ENCODE measurements around the gene GLRX. TPM values are rescaled to one million over a fixed set of nuclear protein-coding genes. Genes with fewer than 3 reads are reported as not detected.
"Not testable (repeated sequence)": the region's sequence is repeated elsewhere in the genome, so short reads cannot be mapped to it uniquely, and the experiment has no call there.

GLRX gene
- total RNA-seq, 3 donors from 2014 or later, result 10.1 to 16.3 (median 12.8) TPM

- Mint-ChIP-seq H3K27me3 (ENCODE audit: low read depth) (no peaks in the 10 kb centered on the region), H3K9me3 (no peaks in the 10 kb centered on the region), H3K4me1 (ENCODE audit: low read depth) (peaks cover 11% of the 10 kb centered on the region), H3K36me3 (ENCODE audit: insufficient read depth) (no peaks in the 10 kb centered on the region), H3K4me3 (no peak overlapping the region)
- DNase-seq (peak; percentile 48), ATAC-seq (peak; percentile 87 to 88)
Observed at GRCh38 chr5:95842854-95843544, 20.5 kb upstream of the GLRX start.

DNA sequence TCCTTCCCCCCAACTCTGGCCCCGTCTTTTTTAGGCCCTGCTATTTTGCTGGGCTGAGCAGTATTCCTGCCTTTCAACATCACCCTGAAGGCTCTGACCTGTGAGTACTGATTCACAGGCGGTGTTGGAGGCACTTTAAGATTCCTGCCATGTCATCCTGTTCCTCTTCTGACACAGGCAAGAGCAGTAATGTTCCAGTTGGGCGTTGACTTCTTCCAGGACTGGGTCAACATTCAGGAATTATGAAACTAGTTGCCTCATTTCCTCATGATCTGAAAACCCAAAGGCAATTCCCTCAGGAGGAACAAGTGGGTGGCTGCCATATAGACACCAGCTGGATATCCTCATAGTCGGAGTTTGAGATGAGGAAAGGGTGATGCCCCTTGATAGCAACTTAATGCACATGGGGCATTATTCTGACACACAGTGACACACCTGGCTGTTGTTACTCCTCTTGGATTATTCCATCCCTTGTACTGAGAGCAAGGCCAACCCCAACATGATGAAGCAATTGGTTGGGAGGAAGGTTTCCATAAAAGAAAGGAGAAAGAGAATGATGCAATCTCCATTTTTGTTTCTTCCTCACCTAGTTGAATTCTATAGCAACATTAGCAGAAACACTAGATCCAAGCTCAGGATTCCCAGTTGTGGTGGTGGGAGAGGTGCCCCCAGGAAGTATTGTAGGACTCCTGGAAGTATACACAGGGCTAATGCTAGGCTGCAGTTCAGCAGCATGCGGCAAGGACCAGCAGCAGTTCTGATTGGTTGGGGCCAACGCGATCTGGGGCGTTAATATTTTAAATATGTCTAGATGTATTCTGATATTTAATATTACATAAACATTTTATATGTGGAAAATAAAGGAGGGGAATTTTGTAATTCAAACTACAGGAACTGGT is 19.6 kb upstream of the GLRX start:
- Mint-ChIP-seq H3K4me1 (ENCODE audit: low read depth) (peaks cover 18% of the 10 kb centered on the region), H3K27me3 (ENCODE audit: low read depth) (no peaks in the 10 kb centered on the region), H3K9me3 (no peaks in the 10 kb centered on the region), H3K4me3 (no peak overlapping the region), H3K36me3 (ENCODE audit: insufficient read depth) (no peaks in the 10 kb centered on the region)
- DNase-seq (no peak), ATAC-seq (no peak)

GRCh38 chr5:95840956-95841705 is 18.6 kb upstream of the GLRX start:
- H3K9me3 Mint-ChIP-seq, result no peaks in the 10 kb centered on the region
- H3K27me3 Mint-ChIP-seq (ENCODE audit: low read depth), result no peaks in the 10 kb centered on the region
- H3K36me3 Mint-ChIP-seq (ENCODE audit: insufficient read depth), result no peaks in the 10 kb centered on the region
- DNase-seq (no peak), ATAC-seq (no peak)
- peaks cover 27% of the 10 kb centered on the region for H3K4me1 Mint-ChIP-seq (ENCODE audit: low read depth)
- H3K4me3 Mint-ChIP-seq, result no peak overlapping the region

DNA sequence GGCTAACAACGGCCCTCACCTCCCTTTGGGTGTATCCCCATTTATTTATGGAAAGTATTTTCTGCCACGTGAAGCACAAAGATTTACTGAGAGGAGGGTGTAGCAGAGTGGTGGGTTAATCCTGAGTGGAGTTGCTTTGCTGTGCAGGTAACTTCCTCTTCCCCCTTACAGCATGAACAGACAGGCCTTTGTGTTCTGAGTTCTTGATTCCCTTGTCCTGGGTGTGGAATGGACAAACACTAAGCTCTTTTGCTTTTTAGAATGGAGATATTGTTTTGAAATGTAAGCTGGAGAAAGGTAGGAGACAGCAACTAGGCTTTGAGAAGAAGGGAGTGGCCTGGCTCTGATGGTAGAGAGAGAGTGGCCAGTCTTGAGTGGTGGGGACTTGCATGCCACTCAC is 17.1 kb upstream of the GLRX start:
- peaks cover 38% of the 10 kb centered on the region for H3K4me1 Mint-ChIP-seq (ENCODE audit: low read depth)
- ATAC-seq, result no peak
- no peak overlapping the region for H3K4me3 Mint-ChIP-seq
- H3K36me3 Mint-ChIP-seq (ENCODE audit: insufficient read depth), result no peaks in the 10 kb centered on the region
- DNase-seq, result no peak
- H3K27me3 Mint-ChIP-seq (ENCODE audit: low read depth), result no peaks in the 10 kb centered on the region
- H3K9me3 Mint-ChIP-seq, result no peaks in the 10 kb centered on the region

GRCh38 chr5:95838556-95838955 is 16.0 kb upstream of the GLRX start:
- H3K4me3 Mint-ChIP-seq, result no peak overlapping the region
- no peak for DNase-seq

DNA sequence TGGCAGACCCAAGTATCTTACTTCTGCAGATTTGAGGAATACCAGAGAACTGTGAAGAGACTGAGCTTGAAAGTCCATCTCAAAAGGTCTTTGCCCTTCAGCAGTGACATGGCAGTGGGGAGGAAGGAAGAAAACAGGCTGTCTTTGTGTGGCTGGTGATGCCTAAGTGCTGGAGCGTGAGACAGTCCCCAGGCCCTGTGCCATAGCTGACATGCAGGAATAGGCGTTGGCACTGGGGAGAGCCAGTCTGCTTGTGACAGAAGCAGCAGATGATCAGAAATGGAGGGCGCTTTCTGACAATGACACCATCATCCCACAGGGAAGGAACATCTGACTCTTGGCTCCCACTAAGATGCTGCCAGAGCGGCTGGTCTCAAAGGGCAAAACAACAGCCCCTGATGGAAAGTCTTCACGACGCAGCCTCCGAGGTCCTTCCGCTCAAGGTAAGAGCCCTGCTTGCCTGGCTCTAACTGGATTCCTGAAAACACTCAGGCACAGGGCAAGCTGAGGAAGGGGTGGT is 15.5 kb upstream of the GLRX start:
- H3K36me3 Mint-ChIP-seq (ENCODE audit: insufficient read depth), result no peaks in the 10 kb centered on the region
- no peaks in the 10 kb centered on the region for H3K9me3 Mint-ChIP-seq
- peaks cover 47% of the 10 kb centered on the region for H3K4me1 Mint-ChIP-seq (ENCODE audit: low read depth)
- DNase-seq (no peak), ATAC-seq (no peak)
- no peak overlapping the region for H3K4me3 Mint-ChIP-seq
- no peaks in the 10 kb centered on the region for H3K27me3 Mint-ChIP-seq (ENCODE audit: low read depth)

More at GRCh38 chr5:95838556-95838955, 16.0 kb upstream of the GLRX start:
- Mint-ChIP-seq H3K27me3 (ENCODE audit: low read depth) (no peaks in the 10 kb centered on the region), H3K4me1 (ENCODE audit: low read depth) (peaks cover 49% of the 10 kb centered on the region), H3K36me3 (ENCODE audit: insufficient read depth) (no peaks in the 10 kb centered on the region), H3K9me3 (no peaks in the 10 kb centered on the region)
- no peak for ATAC-seq

DNA sequence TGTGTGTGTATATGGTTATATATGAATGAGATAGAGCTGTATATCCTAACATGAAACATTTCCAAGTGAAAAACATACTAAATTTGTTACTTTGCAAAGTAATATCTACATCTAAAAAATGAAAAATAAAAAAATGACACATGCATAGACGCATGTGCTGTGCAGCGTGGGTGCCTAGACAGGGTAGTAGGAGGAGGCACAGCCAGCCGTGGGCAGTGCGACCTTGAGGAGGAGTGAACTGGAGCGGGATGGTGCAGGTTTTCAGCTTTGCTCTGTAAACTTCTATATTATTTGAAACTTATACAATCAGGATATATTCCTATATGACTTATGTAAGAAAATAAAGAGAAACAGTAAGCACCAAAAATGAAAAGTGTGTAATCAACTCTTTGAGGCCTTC is 15.0 kb upstream of the GLRX start:
- no peak overlapping the region for H3K4me3 Mint-ChIP-seq
- H3K4me1 Mint-ChIP-seq (ENCODE audit: low read depth), result peaks cover 47% of the 10 kb centered on the region
- no peaks in the 10 kb centered on the region for H3K36me3 Mint-ChIP-seq (ENCODE audit: insufficient read depth)
- ATAC-seq (no peak), DNase-seq (no peak)
- no peaks in the 10 kb centered on the region for H3K9me3 Mint-ChIP-seq
- H3K27me3 Mint-ChIP-seq (ENCODE audit: low read depth), result no peaks in the 10 kb centered on the region

- Mint-ChIP-seq H3K4me3 (peak overlapping the region; percentile 9), H3K4me1 (ENCODE audit: low read depth) (peaks cover 52% of the 10 kb centered on the region)
- not testable (repeated sequence) for DNase-seq; ATAC-seq; H3K9me3 Mint-ChIP-seq; H3K27me3 Mint-ChIP-seq (ENCODE audit: low read depth); H3K36me3 Mint-ChIP-seq (ENCODE audit: insufficient read depth)
Observed at GRCh38 chr5:95836971-95837370, 14.4 kb upstream of the GLRX start.

DNA sequence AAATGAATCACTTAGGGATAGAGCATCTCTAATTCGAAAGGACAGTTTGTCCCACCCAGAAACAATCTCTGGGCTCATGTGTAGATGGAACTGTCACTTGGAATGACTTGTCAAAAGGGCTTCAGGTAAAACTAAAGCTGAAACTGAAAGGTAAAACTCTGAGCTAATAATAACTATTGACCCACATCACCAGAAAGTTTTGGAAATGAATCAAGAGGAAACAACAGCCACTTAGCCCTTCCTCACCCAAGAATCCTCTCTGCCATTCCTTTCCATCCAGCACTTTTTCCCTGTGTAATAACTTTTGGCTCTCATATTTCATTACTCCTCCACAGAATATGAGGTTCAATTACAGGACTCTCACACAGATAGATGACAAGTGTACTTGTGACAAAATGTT is 14.0 kb upstream of the GLRX start:
- ATAC-seq (no peak), DNase-seq (no peak)
- no peaks in the 10 kb centered on the region for H3K9me3 Mint-ChIP-seq
- H3K4me1 Mint-ChIP-seq (ENCODE audit: low read depth), result peaks cover 53% of the 10 kb centered on the region
- H3K36me3 Mint-ChIP-seq (ENCODE audit: insufficient read depth), result no peaks in the 10 kb centered on the region
- H3K4me3 Mint-ChIP-seq, result peak overlapping the region; percentile 87
- no peaks in the 10 kb centered on the region for H3K27me3 Mint-ChIP-seq (ENCODE audit: low read depth)

- Mint-ChIP-seq H3K9me3 (no peaks in the 10 kb centered on the region), H3K36me3 (ENCODE audit: insufficient read depth) (no peaks in the 10 kb centered on the region), H3K27me3 (ENCODE audit: low read depth) (no peaks in the 10 kb centered on the region), H3K4me1 (ENCODE audit: low read depth) (peaks cover 53% of the 10 kb centered on the region), H3K4me3 (peak overlapping the region; percentile 87)
- ATAC-seq, result no peak
- no peak for DNase-seq
Observed at GRCh38 chr5:95835682-95836385, 13.3 kb upstream of the GLRX start.

DNA sequence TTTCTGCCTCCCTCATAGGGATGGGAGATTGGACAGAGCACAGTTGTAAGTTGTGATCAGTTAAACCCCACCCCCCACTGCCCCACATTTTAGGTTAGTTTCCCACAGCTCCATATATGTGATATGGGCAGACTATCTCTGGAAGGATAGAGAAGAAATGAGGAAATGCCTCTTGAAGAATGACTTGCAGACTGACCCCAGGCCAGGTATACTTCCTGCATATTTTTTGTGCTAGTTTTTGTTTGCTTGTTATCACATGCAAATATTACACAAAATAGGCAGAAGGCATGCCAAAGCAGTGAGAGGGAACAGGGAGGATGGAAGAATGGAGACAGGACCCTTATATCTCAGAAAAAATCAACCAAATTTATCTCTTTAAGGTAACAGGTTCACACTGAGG is 10.1 kb upstream of the GLRX start:
- ATAC-seq (no peak), DNase-seq (no peak)
- Mint-ChIP-seq H3K4me3 (no peak overlapping the region), H3K9me3 (no peaks in the 10 kb centered on the region), H3K27me3 (ENCODE audit: low read depth) (no peaks in the 10 kb centered on the region), H3K36me3 (ENCODE audit: insufficient read depth) (no peaks in the 10 kb centered on the region), H3K4me1 (ENCODE audit: low read depth) (peaks cover 53% of the 10 kb centered on the region)

- no peak for ATAC-seq
Observed at GRCh38 chr5:95830226-95830625, 7.7 kb upstream of the GLRX start.

DNA sequence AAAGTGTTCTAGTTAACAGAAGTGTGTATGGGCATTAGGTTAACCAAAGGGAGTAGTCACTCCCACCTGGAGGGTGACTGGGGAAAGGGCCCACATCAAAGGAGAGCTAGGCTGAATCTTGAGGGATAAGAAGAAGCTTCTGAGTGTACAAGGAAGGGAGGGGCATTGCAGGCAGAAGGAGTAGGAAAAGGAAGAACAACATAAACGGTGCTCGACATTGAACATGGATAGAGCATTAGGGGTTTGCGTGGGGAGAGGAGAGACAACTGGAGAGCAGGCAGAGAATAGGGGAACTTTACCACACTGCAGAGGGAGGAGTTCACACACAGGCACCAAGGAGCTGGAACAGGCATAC is 5.3 kb upstream of the GLRX start:
- ATAC-seq (no peak), DNase-seq (no peak)
- no peaks in the 10 kb centered on the region for H3K36me3 Mint-ChIP-seq (ENCODE audit: insufficient read depth)
- no peak overlapping the region for H3K4me3 Mint-ChIP-seq
- H3K27me3 Mint-ChIP-seq (ENCODE audit: low read depth), result no peaks in the 10 kb centered on the region
- peaks cover 47% of the 10 kb centered on the region for H3K4me1 Mint-ChIP-seq (ENCODE audit: low read depth)
- H3K9me3 Mint-ChIP-seq, result no peaks in the 10 kb centered on the region

More at GRCh38 chr5:95830226-95830625, 7.7 kb upstream of the GLRX start:
- H3K27me3 Mint-ChIP-seq (ENCODE audit: low read depth), result no peaks in the 10 kb centered on the region
- H3K36me3 Mint-ChIP-seq (ENCODE audit: insufficient read depth), result no peaks in the 10 kb centered on the region
- no peak for DNase-seq
- no peak overlapping the region for H3K4me3 Mint-ChIP-seq
- H3K9me3 Mint-ChIP-seq, result no peaks in the 10 kb centered on the region
- peaks cover 43% of the 10 kb centered on the region for H3K4me1 Mint-ChIP-seq (ENCODE audit: low read depth)

Measured in activated T-cell treated with anti-CD3 and anti-CD28 coated beads, Interleukin-2, amount 50 U/mL, for 4 hours (primary cell).